HepG2 (cell line): ENCODE data around the gene SLC29A2. TPM values are rescaled to one million over a fixed set of nuclear protein-coding genes. Genes with fewer than 3 reads are reported as not detected.

Experiments
- MLLT10 ChIP-seq: sonication (generic); formaldehyde crosslinking; IDR thresholded peaks from 2 replicates; pipeline ENCODE4 v1.4.0; 2020; ENCODE audit warnings: missing genetic modification reagents
- MLX ChIP-seq: IDR thresholded peaks from 2 replicates; pipeline ENCODE4 v1.6.1; 2016
- MXD4 ChIP-seq: IDR thresholded peaks from 2 replicates; pipeline ENCODE4 v1.6.1; 2016; ENCODE audit warnings: mild to moderate bottlenecking, missing biosample characterization, missing genetic modification reagents
- PHF20 ChIP-seq: sonication (generic); formaldehyde crosslinking; IDR thresholded peaks from 2 replicates; pipeline ENCODE4 v1.5.0; 2020; ENCODE audit warnings: mild to moderate bottlenecking, missing genetic modification reagents
- PHF21A ChIP-seq: sonication (generic); formaldehyde crosslinking; IDR thresholded peaks from 2 replicates; pipeline ENCODE4 v1.5.0; 2020; ENCODE audit warnings: mild to moderate bottlenecking, missing genetic modification reagents
- RXRB ChIP-seq: IDR thresholded peaks from 2 replicates; pipeline ENCODE4 v1.6.1; 2016; ENCODE audit warnings: borderline replicate concordance, missing genetic modification reagents, missing compliant biosample characterization
- SIX4 ChIP-seq: sonication (generic); formaldehyde crosslinking; IDR thresholded peaks from 2 replicates; pipeline ENCODE4 v1.4.0; 2020; ENCODE audit warnings: missing genetic modification reagents
- SRY ChIP-seq: sonication (generic); formaldehyde crosslinking; IDR thresholded peaks from 2 replicates; pipeline ENCODE4 v1.8.0; 2022; ENCODE audit warnings: mild to moderate bottlenecking, missing genetic modification reagents
- TAF15 ChIP-seq: fragments of 200-400 bp; formaldehyde crosslinking; IDR thresholded peaks from one replicate; pipeline ENCODE4 v1.6.1; 2018; ENCODE audit warnings: mild to moderate bottlenecking, low read depth, low read length; ENCODE audit not compliant: poor library complexity, severe bottlenecking
- TOE1 ChIP-seq: sonication (generic); formaldehyde crosslinking; IDR thresholded peaks from 2 replicates; pipeline ENCODE4 v1.4.0; 2020; ENCODE audit warnings: mild to moderate bottlenecking, missing genetic modification reagents
- TOPORS ChIP-seq: sonication (generic); formaldehyde crosslinking; IDR thresholded peaks from 2 replicates; pipeline ENCODE4 v1.8.0; 2023; ENCODE audit warnings: mild to moderate bottlenecking, missing genetic modification reagents
- YEATS4 ChIP-seq: sonication (generic); formaldehyde crosslinking; IDR thresholded peaks from 2 replicates; pipeline ENCODE4 v1.4.0; 2020; ENCODE audit warnings: missing genetic modification reagents, borderline replicate concordance
- YY1 ChIP-seq: IDR thresholded peaks from 2 replicates; pipeline ENCODE4 v1.6.1; 2011; ENCODE audit warnings: low read length, low read depth, moderate library complexity, mild to moderate bottlenecking; ENCODE audit not compliant: insufficient read depth, insufficient replicate concordance
- ZEB1 ChIP-seq: IDR thresholded peaks from 2 replicates; pipeline ENCODE4 v1.6.1; 2012; ENCODE audit warnings: mild to moderate bottlenecking, low read depth, inconsistent platforms; ENCODE audit not compliant: insufficient replicate concordance
- ZKSCAN5 ChIP-seq: sonication (generic); formaldehyde crosslinking; IDR thresholded peaks from 2 replicates; pipeline ENCODE4 v1.5.1; 2020; ENCODE audit warnings: mild to moderate bottlenecking, missing genetic modification reagents
- ZNF143 ChIP-seq: sonication (generic); formaldehyde crosslinking; IDR thresholded peaks from 2 replicates; pipeline ENCODE4 v1.4.0; 2020; ENCODE audit warnings: missing genetic modification reagents
- ZNF367 ChIP-seq: sonication (generic); formaldehyde crosslinking; IDR thresholded peaks from 2 replicates; pipeline ENCODE4 v1.4.0; 2020; ENCODE audit warnings: missing genetic modification reagents, borderline replicate concordance
- ZNF530 ChIP-seq: sonication (generic); formaldehyde crosslinking; IDR thresholded peaks from 2 replicates; pipeline ENCODE4 v1.5.0; 2020; ENCODE audit warnings: low read depth, mild to moderate bottlenecking, missing genetic modification reagents
- ZNF605 ChIP-seq: sonication (generic); formaldehyde crosslinking; IDR thresholded peaks from 2 replicates; pipeline ENCODE4 v1.8.0; 2022; ENCODE audit warnings: mild to moderate bottlenecking, missing genetic modification reagents
- polyA plus RNA-seq, 8 experiments: library from polyadenylated mRNA; depleted of rRNA in 3 of 8; stranded (reverse) in 7 of 8; unstranded in 1 of 8; fragments of >200 nt; fragmentation: Illumina TruSeq in 4 of 8; extraction: Trizol in 4 of 8; gene quantifications; 2 replicates each; pipeline versions ENCODE4 v1.2.1 to v1.2.3, GENCODE V29; 2011 to 2016; ENCODE audit warnings: low read depth in 4 of 8, missing spikeins in 1 of 8, mixed read lengths in 1 of 8; ENCODE audit not compliant: insufficient read depth in 1 of 8
- total RNA-seq, 5 experiments: library from RNA; depleted of rRNA; stranded (reverse); fragments of >200 nt; fragmentation: Illumina TruSeq; extraction: Trizol; gene quantifications; 2 replicates each; pipeline ENCODE4 v1.2.3, GENCODE V29; 2016; ENCODE audit warnings: low read depth in 1 of 5
- TF ChIP-seq, protein P1 (sequence below): IDR thresholded peaks from 2 replicates; pipeline ENCODE4 v1.6.1; 2018; ENCODE audit warnings: missing genetic modification reagents
- TF ChIP-seq, protein P2 (sequence below): sonication (generic); IDR thresholded peaks from 2 replicates; pipeline ENCODE4 v1.6.1; 2016; ENCODE audit warnings: low read depth, borderline replicate concordance
- TF ChIP-seq, protein P3 (sequence below): sonication (generic); formaldehyde crosslinking; IDR thresholded peaks from 2 replicates; pipeline ENCODE4 v1.4.0; 2020; ENCODE audit warnings: missing genetic modification reagents
- TF ChIP-seq, protein P4 (sequence below): sonication (generic); formaldehyde crosslinking; conservative IDR thresholded peaks from 2 replicates; pipeline ENCODE4 v1.4.0; 2020; ENCODE audit warnings: missing genetic modification reagents
- TF ChIP-seq, protein P5 (sequence below): sonication (generic); formaldehyde crosslinking; IDR thresholded peaks from 2 replicates; pipeline ENCODE4 v1.5.0; 2020; ENCODE audit warnings: missing genetic modification reagents, mild to moderate bottlenecking, borderline replicate concordance

Gene SLC29A2
- total and polyA plus RNA-seq, 2 of the 13 experiments (the other 11 are each of a cell fraction or from before 2014, with no cell fraction given) = 0.63 to 0.66 TPM

DNA sequence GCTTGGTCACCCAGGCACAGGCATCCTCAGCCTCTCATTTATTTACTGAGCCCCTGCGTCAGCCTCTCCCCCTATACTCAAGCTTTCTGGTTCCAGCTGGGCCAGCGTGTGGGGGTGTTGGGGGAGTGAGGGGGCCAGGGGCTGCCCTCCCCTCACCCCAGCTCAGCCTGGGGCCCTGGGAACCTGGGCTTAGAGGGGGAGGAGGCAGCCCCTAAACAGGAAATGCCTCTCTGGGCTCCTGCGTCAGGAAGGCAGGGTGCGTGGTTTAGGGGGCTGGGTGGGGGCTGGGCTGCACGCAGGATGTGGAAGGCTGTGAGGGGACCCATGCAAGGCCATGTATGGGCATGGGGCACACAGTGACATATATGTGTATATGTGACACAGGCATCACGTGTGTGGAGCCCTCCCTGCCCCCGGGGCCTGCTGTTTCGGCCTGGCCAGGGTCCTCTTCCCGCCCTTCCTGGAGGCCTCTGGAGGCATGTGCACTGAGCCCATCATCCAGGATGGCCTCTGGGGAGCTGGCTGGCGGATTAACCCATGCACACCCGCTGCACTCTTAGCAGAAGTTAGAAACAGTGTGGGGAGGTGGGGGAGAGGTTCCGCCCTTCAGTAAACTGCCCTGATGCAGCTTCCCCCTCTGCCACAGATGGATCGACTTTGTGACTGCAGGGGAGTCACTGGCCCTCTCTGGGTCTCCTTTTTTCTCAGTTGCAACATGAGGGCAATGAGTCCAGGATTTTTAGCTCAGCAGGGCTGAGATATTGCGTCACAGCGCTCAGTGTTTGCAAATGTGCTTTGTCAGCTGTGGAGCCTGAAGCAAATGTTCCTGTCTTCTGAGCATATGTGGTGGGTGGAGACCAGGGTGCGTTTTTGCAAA lies 53.6 kb downstream of the SLC29A2 start (continued):
- TF ChIP-seq TOE1 (CRISPR knock-in tag) = no peak
- TF ChIP-seq, protein P1, sequence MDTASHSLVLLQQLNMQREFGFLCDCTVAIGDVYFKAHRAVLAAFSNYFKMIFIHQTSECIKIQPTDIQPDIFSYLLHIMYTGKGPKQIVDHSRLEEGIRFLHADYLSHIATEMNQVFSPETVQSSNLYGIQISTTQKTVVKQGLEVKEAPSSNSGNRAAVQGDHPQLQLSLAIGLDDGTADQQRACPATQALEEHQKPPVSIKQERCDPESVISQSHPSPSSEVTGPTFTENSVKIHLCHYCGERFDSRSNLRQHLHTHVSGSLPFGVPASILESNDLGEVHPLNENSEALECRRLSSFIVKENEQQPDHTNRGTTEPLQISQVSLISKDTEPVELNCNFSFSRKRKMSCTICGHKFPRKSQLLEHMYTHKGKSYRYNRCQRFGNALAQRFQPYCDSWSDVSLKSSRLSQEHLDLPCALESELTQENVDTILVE (CRISPR knock-in tag) = no peak
- TF ChIP-seq ZKSCAN5 (CRISPR knock-in tag) = no peak
- TF ChIP-seq ZNF143 (CRISPR knock-in tag) = no peak
- TF ChIP-seq TOPORS (CRISPR knock-in tag) = no peak
- TF ChIP-seq MLX = no peak
- no peak for TF ChIP-seq MXD4
- no peak for TF ChIP-seq ZNF367 (CRISPR knock-in tag)
- 0 out of 2 replicates have a peak, but pooled peaks have one; percentile 47 for TF ChIP-seq YEATS4 (CRISPR knock-in tag)
- TF ChIP-seq ZNF605 (CRISPR knock-in tag) = peak; percentile 21; the same call in 1 of the 2 replicates
- no peak for TF ChIP-seq ZNF530 (CRISPR knock-in tag)
- TF ChIP-seq SRY (CRISPR knock-in tag) = no peak
- TF ChIP-seq, protein P2, sequence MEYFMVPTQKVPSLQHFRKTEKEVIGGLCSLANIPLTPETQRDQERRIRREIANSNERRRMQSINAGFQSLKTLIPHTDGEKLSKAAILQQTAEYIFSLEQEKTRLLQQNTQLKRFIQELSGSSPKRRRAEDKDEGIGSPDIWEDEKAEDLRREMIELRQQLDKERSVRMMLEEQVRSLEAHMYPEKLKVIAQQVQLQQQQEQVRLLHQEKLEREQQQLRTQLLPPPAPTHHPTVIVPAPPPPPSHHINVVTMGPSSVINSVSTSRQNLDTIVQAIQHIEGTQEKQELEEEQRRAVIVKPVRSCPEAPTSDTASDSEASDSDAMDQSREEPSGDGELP = peak; percentile 79; the same call in 1 of the 2 replicates
- 0 out of 2 replicates have a peak, but pooled peaks have one; percentile 11 for TF ChIP-seq RXRB (CRISPR knock-in tag)
- TF ChIP-seq, protein P3, sequence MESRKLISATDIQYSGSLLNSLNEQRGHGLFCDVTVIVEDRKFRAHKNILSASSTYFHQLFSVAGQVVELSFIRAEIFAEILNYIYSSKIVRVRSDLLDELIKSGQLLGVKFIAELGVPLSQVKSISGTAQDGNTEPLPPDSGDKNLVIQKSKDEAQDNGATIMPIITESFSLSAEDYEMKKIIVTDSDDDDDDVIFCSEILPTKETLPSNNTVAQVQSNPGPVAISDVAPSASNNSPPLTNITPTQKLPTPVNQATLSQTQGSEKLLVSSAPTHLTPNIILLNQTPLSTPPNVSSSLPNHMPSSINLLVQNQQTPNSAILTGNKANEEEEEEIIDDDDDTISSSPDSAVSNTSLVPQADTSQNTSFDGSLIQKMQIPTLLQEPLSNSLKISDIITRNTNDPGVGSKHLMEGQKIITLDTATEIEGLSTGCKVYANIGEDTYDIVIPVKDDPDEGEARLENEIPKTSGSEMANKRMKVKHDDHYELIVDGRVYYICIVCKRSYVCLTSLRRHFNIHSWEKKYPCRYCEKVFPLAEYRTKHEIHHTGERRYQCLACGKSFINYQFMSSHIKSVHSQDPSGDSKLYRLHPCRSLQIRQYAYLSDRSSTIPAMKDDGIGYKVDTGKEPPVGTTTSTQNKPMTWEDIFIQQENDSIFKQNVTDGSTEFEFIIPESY (CRISPR knock-in tag) = no peak
- TF ChIP-seq TAF15 = no peak
- no peak for TF ChIP-seq SIX4 (CRISPR knock-in tag)
- TF ChIP-seq PHF20 (CRISPR knock-in tag) = no peak
- no peak for TF ChIP-seq MLLT10 (CRISPR knock-in tag)
- TF ChIP-seq PHF21A = no peak
- TF ChIP-seq, protein P4, sequence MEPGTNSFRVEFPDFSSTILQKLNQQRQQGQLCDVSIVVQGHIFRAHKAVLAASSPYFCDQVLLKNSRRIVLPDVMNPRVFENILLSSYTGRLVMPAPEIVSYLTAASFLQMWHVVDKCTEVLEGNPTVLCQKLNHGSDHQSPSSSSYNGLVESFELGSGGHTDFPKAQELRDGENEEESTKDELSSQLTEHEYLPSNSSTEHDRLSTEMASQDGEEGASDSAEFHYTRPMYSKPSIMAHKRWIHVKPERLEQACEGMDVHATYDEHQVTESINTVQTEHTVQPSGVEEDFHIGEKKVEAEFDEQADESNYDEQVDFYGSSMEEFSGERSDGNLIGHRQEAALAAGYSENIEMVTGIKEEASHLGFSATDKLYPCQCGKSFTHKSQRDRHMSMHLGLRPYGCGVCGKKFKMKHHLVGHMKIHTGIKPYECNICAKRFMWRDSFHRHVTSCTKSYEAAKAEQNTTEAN (CRISPR knock-in tag) = no peak
- no peak for TF ChIP-seq YY1
- no peak for TF ChIP-seq ZEB1
- TF ChIP-seq, protein P5, sequence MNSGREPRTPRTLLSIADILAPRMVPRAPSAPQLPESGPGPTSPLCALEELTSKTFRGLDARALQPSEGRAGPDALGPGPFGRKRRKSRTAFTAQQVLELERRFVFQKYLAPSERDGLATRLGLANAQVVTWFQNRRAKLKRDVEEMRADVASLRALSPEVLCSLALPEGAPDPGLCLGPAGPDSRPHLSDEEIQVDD (CRISPR knock-in tag) = no peak
